HEK293 (cell line): ENCODE measurements around the gene TTC34.
A peak's percentile ranks its signal among the peaks of the same experiment; 100 is the strongest.
"Not testable (repeated sequence)": the region's sequence is repeated elsewhere in the genome, so short reads cannot be mapped to it uniquely, and the experiment has no call there.

ENCODE experiments used
- CTCF ChIA-PET: fragments of 350-600 bp; formaldehyde crosslinking; extraction: SDS; loops from one replicate; lab custom pipeline; 2021; ENCODE audit warnings: antibody characterized with exemption; lab: Yijun Ruan, JAX
- POLR2A ChIA-PET: fragments of 300-600 bp; formaldehyde crosslinking; extraction: SDS; loops from one replicate; lab custom pipeline; 2020; ENCODE audit warnings: antibody characterized with exemption, inconsistent platforms; lab: Yijun Ruan, JAX
- H3K27ac ChIP-seq: fragments of 200-500 bp; sonication (Bioruptor generic); 2 replicates; pipeline ENCODE4 v1.5.1; 2014; ENCODE audit warnings: low read depth, low read length, control low read depth, inconsistent platforms; ENCODE audit errors: extremely low read depth
- H3K36me3 ChIP-seq, 2 experiments: fragments of 200-500 bp in 1 of 2; sonication (Bioruptor generic) in 1 of 2; 1 replicate in 1 of 2; 2 replicates in 1 of 2; pipeline ENCODE4 v1.5.1; 2014 to 2017; ENCODE audit warnings: inconsistent platforms in 2 of 2, low read length in 2 of 2; ENCODE audit not compliant: control insufficient read depth in 2 of 2, insufficient read depth in 1 of 2
- H3K4me1 ChIP-seq: fragments of 200-500 bp; sonication (Bioruptor generic); 2 replicates; pipeline ENCODE4 v1.5.1; 2014; ENCODE audit warnings: mild to moderate bottlenecking, low read length, inconsistent platforms; ENCODE audit not compliant: control insufficient read depth, insufficient read depth
- H3K4me3 ChIP-seq: 2 replicates; pipeline ENCODE4 v1.5.1; 2011; ENCODE audit warnings: low read depth, mild to moderate bottlenecking, control low read depth, low read length, moderate library complexity
- H3K9me3 ChIP-seq: fragments of 200-500 bp; sonication (Bioruptor generic); 2 replicates; pipeline ENCODE4 v1.5.1; 2014; ENCODE audit warnings: low read depth, low read length, inconsistent platforms; ENCODE audit not compliant: control insufficient read depth, insufficient read depth
- FEZF1 ChIP-seq: fragments of 450-650 bp; formaldehyde crosslinking; IDR thresholded peaks from 2 replicates; pipeline ENCODE4 v1.5.1; 2016; ENCODE audit warnings: missing biosample characterization, missing genetic modification characterization
- HOXD13 ChIP-seq: sonication (generic); formaldehyde crosslinking; IDR thresholded peaks from 2 replicates; pipeline ENCODE4 v1.8.0; 2022; ENCODE audit warnings: missing genetic modification reagents, borderline replicate concordance
- KLF7 ChIP-seq: fragments of 450-650 bp; formaldehyde crosslinking; IDR thresholded peaks from 2 replicates; pipeline ENCODE4 v1.5.1; 2016; ENCODE audit warnings: missing biosample characterization, missing genetic modification characterization, borderline replicate concordance
- OSR2 ChIP-seq: fragments of 450-650 bp; formaldehyde crosslinking; IDR thresholded peaks from 2 replicates; pipeline ENCODE4 v1.5.1; 2016; ENCODE audit warnings: missing biosample characterization, missing genetic modification characterization
- OVOL3 ChIP-seq: fragments of 450-650 bp; formaldehyde crosslinking; IDR thresholded peaks from 2 replicates; pipeline ENCODE4 v1.5.1; 2016; ENCODE audit warnings: missing biosample characterization, missing genetic modification characterization
- SCRT1 ChIP-seq: fragments of 450-650 bp; formaldehyde crosslinking; IDR thresholded peaks from 2 replicates; pipeline ENCODE4 v1.5.1; 2016; ENCODE audit warnings: missing biosample characterization, missing genetic modification characterization, borderline replicate concordance
- SP7 ChIP-seq: fragments of 450-650 bp; formaldehyde crosslinking; IDR thresholded peaks from 2 replicates; pipeline ENCODE4 v1.5.1; 2016; ENCODE audit warnings: missing biosample characterization, missing genetic modification characterization
- ZBTB17 ChIP-seq: fragments of 450-650 bp; formaldehyde crosslinking; IDR thresholded peaks from 2 replicates; pipeline ENCODE4 v1.5.1; 2016; ENCODE audit warnings: missing biosample characterization, missing genetic modification characterization
- ZNF10 ChIP-seq: fragments of 450-650 bp; formaldehyde crosslinking; IDR thresholded peaks from 2 replicates; pipeline ENCODE4 v1.5.1; 2017; ENCODE audit warnings: missing biosample characterization, missing genetic modification characterization
- ZNF16 ChIP-seq: fragments of 450-650 bp; formaldehyde crosslinking; IDR thresholded peaks from 2 replicates; pipeline ENCODE4 v1.5.1; 2016; ENCODE audit warnings: low read depth, missing biosample characterization, missing genetic modification characterization
- ZNF184 ChIP-seq: fragments of 450-650 bp; IDR thresholded peaks from 2 replicates; pipeline ENCODE4 v1.5.1; 2018; ENCODE audit warnings: missing biosample characterization, mild to moderate bottlenecking, missing genetic modification characterization
- ZNF19 ChIP-seq: fragments of 450-650 bp; formaldehyde crosslinking; IDR thresholded peaks from 2 replicates; pipeline ENCODE4; 2016; ENCODE audit warnings: missing biosample characterization, missing genetic modification characterization, low read depth
- ZNF274 ChIP-seq, 2 experiments: fragments of 200-500 bp in 1 of 2; fragments of 450-650 bp in 1 of 2; sonication (Bioruptor generic) in 1 of 2; formaldehyde crosslinking in 1 of 2; IDR thresholded peaks; 2 replicates each; pipeline versions ENCODE4 v1.5.1 to v1.6.1; 2014 to 2016; ENCODE audit warnings: borderline replicate concordance in 1 of 2, inconsistent platforms in 1 of 2, low read length in 1 of 2, missing biosample characterization in 1 of 2, missing genetic modification characterization in 1 of 2
- ZNF354C ChIP-seq: fragments of 450-650 bp; formaldehyde crosslinking; IDR thresholded peaks from 2 replicates; pipeline ENCODE4 v1.5.1; 2016; ENCODE audit warnings: missing biosample characterization, missing genetic modification characterization, low read depth, borderline replicate concordance
- ZNF366 ChIP-seq: fragments of 450-650 bp; formaldehyde crosslinking; conservative IDR thresholded peaks from 2 replicates; pipeline ENCODE4 v1.5.1; 2016; ENCODE audit warnings: missing biosample characterization, missing genetic modification characterization
- ZNF423 ChIP-seq: fragments of 450-650 bp; formaldehyde crosslinking; IDR thresholded peaks from 2 replicates; pipeline ENCODE4 v1.5.1; 2016; ENCODE audit warnings: missing biosample characterization, missing genetic modification characterization
- ZNF514 ChIP-seq: fragments of 450-650 bp; formaldehyde crosslinking; IDR thresholded peaks from 2 replicates; pipeline ENCODE4 v1.5.1; 2016; ENCODE audit warnings: missing biosample characterization, missing genetic modification characterization
- ZNF585B ChIP-seq: fragments of 450-650 bp; formaldehyde crosslinking; IDR thresholded peaks from 2 replicates; pipeline ENCODE4 v1.5.1; 2016; ENCODE audit warnings: missing biosample characterization, missing genetic modification characterization
- ZNF596 ChIP-seq: fragments of 450-650 bp; IDR thresholded peaks from 2 replicates; pipeline ENCODE4 v1.5.0; 2018; ENCODE audit warnings: missing biosample characterization, mild to moderate bottlenecking, missing genetic modification characterization, moderate library complexity
- ZNF707 ChIP-seq: fragments of 450-650 bp; formaldehyde crosslinking; IDR thresholded peaks from 2 replicates; pipeline ENCODE4 v1.5.1; 2016; ENCODE audit warnings: missing biosample characterization, missing genetic modification characterization
- ZNF830 ChIP-seq: fragments of 450-650 bp; IDR thresholded peaks from 2 replicates; pipeline ENCODE4 v1.5.0; 2018; ENCODE audit warnings: missing biosample characterization, missing genetic modification characterization, low read depth, mild to moderate bottlenecking, moderate library complexity
- TF ChIP-seq, protein P1 (sequence below): fragments of 450-650 bp; formaldehyde crosslinking; IDR thresholded peaks from 2 replicates; pipeline ENCODE4 v1.5.1; 2017; ENCODE audit warnings: missing biosample characterization, missing genetic modification characterization
- TF ChIP-seq, protein P2 (sequence below): fragments of 450-650 bp; formaldehyde crosslinking; IDR thresholded peaks from 2 replicates; pipeline ENCODE4 v1.5.1; 2017; ENCODE audit warnings: missing biosample characterization, missing genetic modification characterization
- TF ChIP-seq, protein P3 (sequence below): fragments of 450-650 bp; formaldehyde crosslinking; IDR thresholded peaks from 2 replicates; pipeline ENCODE4 v1.5.1; 2017; ENCODE audit warnings: missing biosample characterization, missing genetic modification characterization

The TTC34 gene

DNA sequence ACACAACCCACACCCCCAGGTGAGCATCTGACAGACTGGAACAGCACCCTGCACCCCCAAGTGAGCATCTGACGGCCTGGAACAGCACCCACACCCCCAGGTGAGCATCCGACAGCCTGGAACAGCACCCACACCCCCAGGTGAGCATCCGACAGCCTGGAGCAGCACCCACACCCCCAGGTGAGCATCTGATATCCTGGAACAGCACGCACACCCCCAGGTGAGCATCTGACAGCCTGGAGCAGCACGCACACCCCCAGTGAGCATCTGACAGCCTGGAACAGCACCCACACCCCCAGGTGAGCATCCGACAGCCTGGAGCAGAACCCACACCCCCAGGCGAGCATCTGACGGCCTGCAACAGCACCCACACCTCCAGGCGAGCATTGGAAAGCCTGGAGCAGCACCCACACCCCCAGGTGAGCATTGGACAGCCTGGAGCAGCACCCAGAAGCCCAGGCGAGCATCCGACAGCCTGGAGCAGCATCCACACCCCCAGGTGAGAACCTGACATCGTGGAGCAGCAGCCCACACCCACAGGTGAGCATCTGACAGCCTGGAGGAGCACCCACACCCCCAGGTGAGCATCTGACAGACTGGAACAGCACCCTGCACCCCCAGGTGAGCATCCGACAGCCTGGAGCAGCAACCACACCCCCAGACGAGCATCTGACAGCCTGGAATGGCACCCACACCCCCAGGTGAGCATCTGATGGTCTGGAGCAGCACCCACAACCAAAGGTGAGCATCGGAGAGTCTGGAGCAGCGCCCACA, 149.2 kb downstream of the TTC34 start:
- H3K9me3 ChIP-seq, H3K4me3 ChIP-seq, H3K36me3 ChIP-seq, CTCF ChIA-PET, H3K27ac ChIP-seq, H3K4me1 ChIP-seq, POLR2A ChIA-PET: not testable (repeated sequence)

DNA sequence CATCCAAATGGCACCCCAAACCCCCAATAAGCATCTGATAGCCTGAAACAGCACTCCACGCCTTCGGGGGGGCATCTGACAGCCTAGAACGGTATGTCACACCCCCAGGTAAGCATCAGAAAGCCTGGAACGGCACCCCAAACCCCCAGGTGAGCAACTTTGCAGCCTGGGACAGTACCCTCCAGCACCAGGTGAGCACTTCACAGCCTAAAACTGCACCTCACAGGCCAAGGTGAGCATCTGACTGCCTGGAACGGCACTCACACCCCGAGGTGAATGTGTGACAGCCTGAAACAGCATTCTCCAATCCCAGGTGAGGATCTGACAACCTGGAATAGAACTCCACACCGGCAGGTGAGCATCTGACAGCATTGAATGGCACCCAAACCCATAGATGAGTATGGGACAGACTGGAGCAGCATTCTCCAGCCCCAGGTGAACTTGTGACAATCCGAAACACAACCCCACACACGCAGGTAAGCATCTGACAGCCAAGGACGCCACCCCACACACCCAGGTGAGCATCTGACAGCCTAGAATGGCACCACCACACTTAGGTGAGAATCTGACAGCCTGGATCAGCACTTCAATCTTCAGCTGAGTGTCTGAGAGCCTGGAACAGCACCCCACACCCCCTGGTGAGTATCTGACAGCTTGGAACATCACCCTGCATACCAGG, 150.4 kb downstream of the TTC34 start:
- no peaks in the 10 kb centered on the region for H3K9me3 ChIP-seq
- ChIA-PET POLR2A (no interaction called here), CTCF (no interaction called here)
- no peaks in the 10 kb centered on the region for H3K36me3 ChIP-seq
- H3K4me3 ChIP-seq: no peak overlapping the region
- TF ChIP-seq ZNF585B (tag by site-specific recombination): no peak
- TF ChIP-seq ZNF423 (tag by site-specific recombination): no peak
- TF ChIP-seq ZNF354C: no peak
- TF ChIP-seq SP7 (tag by site-specific recombination): no peak
- TF ChIP-seq ZNF10 (tag by site-specific recombination): no peak
- TF ChIP-seq FEZF1 (tag by site-specific recombination): no peak
- TF ChIP-seq ZNF366 (tag by site-specific recombination): no peak
- TF ChIP-seq, protein P1, sequence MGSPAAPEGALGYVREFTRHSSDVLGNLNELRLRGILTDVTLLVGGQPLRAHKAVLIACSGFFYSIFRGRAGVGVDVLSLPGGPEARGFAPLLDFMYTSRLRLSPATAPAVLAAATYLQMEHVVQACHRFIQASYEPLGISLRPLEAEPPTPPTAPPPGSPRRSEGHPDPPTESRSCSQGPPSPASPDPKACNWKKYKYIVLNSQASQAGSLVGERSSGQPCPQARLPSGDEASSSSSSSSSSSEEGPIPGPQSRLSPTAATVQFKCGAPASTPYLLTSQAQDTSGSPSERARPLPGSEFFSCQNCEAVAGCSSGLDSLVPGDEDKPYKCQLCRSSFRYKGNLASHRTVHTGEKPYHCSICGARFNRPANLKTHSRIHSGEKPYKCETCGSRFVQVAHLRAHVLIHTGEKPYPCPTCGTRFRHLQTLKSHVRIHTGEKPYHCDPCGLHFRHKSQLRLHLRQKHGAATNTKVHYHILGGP (tag by site-specific recombination): no peak
- TF ChIP-seq KLF7 (tag by site-specific recombination): no peak
- no peak for TF ChIP-seq ZNF514
- TF ChIP-seq, protein P2, sequence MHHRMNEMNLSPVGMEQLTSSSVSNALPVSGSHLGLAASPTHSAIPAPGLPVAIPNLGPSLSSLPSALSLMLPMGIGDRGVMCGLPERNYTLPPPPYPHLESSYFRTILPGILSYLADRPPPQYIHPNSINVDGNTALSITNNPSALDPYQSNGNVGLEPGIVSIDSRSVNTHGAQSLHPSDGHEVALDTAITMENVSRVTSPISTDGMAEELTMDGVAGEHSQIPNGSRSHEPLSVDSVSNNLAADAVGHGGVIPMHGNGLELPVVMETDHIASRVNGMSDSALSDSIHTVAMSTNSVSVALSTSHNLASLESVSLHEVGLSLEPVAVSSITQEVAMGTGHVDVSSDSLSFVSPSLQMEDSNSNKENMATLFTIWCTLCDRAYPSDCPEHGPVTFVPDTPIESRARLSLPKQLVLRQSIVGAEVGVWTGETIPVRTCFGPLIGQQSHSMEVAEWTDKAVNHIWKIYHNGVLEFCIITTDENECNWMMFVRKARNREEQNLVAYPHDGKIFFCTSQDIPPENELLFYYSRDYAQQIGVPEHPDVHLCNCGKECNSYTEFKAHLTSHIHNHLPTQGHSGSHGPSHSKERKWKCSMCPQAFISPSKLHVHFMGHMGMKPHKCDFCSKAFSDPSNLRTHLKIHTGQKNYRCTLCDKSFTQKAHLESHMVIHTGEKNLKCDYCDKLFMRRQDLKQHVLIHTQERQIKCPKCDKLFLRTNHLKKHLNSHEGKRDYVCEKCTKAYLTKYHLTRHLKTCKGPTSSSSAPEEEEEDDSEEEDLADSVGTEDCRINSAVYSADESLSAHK (tag by site-specific recombination): no peak
- TF ChIP-seq ZNF830 (tag by site-specific recombination): no peak
- TF ChIP-seq ZNF274 (IDR thresholded peaks at IDR 0.05; ENCODE audit: low read length): no peak
- no peak for TF ChIP-seq ZNF274 (tag by site-specific recombination; IDR thresholded peaks at IDR 0.05; ENCODE audit: borderline replicate concordance)
- no peaks in the 10 kb centered on the region for H3K4me1 ChIP-seq
- H3K27ac ChIP-seq: no peak overlapping the region

DNA sequence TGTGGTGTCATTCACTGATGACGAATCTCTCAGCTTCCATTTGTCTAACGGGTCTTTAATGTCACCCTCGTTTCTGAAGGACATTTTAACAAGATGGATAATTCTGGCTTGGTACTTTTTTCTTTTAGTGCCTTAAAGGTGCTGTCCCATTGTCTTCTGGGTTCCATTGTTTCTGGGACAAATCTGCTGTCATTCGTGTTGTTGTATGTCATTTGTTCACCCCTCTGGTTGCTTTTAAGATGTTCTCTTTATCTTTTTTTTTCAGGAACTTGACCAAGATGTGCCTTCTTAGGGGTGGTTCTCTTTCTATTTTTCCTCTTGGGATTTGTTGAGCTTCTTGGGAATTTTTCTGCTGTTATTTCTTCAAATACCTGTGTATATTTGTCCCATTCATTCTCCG, 154.7 kb downstream of the TTC34 start:
- Histone ChIP-seq H3K36me3 (no peaks in the 10 kb centered on the region), H3K9me3 (no peaks in the 10 kb centered on the region), H3K27ac (no peak overlapping the region), H3K4me3 (no peak overlapping the region), H3K4me1 (peaks cover 3% of the 10 kb centered on the region)
- ChIA-PET POLR2A (no interaction called here), CTCF (no interaction called here)
- TF ChIP-seq ZNF16 (tag by site-specific recombination) (no peak), OVOL3 (tag by site-specific recombination) (no peak), ZNF184 (tag by site-specific recombination) (peak; percentile 75), ZBTB17 (tag by site-specific recombination) (no peak), OSR2 (no peak), HOXD13 (no peak), ZNF19 (tag by site-specific recombination) (no peak), ZNF596 (no peak), SCRT1 (tag by site-specific recombination) (no peak), ZNF707 (tag by site-specific recombination) (no peak)
- TF ChIP-seq, protein P3, sequence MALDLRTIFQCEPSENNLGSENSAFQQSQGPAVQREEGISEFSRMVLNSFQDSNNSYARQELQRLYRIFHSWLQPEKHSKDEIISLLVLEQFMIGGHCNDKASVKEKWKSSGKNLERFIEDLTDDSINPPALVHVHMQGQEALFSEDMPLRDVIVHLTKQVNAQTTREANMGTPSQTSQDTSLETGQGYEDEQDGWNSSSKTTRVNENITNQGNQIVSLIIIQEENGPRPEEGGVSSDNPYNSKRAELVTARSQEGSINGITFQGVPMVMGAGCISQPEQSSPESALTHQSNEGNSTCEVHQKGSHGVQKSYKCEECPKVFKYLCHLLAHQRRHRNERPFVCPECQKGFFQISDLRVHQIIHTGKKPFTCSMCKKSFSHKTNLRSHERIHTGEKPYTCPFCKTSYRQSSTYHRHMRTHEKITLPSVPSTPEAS (tag by site-specific recombination): no peak
